H1 (cell line): ENCODE results near the gene OR2V1. TPM values are rescaled to one million over a fixed set of nuclear protein-coding genes. Genes with fewer than 3 reads are reported as not detected.

Source experiments
- CTCF ChIA-PET: fragments of 300-600 bp; sonication (Branson Sonifier 250); formaldehyde crosslinking; loops from one replicate; lab custom pipeline; 2021; ENCODE audit not compliant: partially characterized antibody; lab: Charles Lee
- POLR2A ChIA-PET: fragments of 300-600 bp; sonication (Branson Sonifier 250); formaldehyde crosslinking; loops from one replicate; lab custom pipeline; 2021; ENCODE audit warnings: inconsistent platforms; ENCODE audit not compliant: partially characterized antibody; lab: Charles Lee
- DNase-seq, 2 experiments: peaks; one replicate each; pipeline versions ENCODE4 v3.0.0 to v3.0.0-alpha.2; 2010 to 2022; ENCODE audit warnings: low spot score in 2 of 2, low read depth in 1 of 2, mixed read lengths in 1 of 2
- FAIRE-seq: peaks from 2 replicates; lab custom pipeline; 2011; peaks lifted over from hg19 to GRCh38; lab: Jason Lieb, UNC
- H2AFZ ChIP-seq: 2 replicates; pipeline ENCODE4 v1.8.1; 2012; ENCODE audit warnings: low read length, inconsistent platforms
- H2AK5ac ChIP-seq: 2 replicates; pipeline ENCODE4 v1.6.1; 2013; ENCODE audit warnings: low read depth, low read length
- H2BK120ac ChIP-seq: replicated peaks from 2 replicates; pipeline ENCODE3; 2013; ENCODE audit warnings: low read depth, low read length, inconsistent platforms
- H2BK12ac ChIP-seq: 2 replicates; pipeline ENCODE4 v1.6.1; 2013; ENCODE audit warnings: low read depth, low read length
- H2BK15ac ChIP-seq: 2 replicates; pipeline ENCODE4 v1.6.1; 2013; ENCODE audit warnings: low read length
- H2BK20ac ChIP-seq: 2 replicates; pipeline ENCODE4 v1.6.1; 2013; ENCODE audit warnings: low read length
- H2BK5ac ChIP-seq: 2 replicates; pipeline ENCODE4 v1.6.1; 2013; ENCODE audit warnings: low read depth, low read length
- H3K14ac ChIP-seq: 2 replicates; pipeline ENCODE4 v1.6.1; 2013; ENCODE audit warnings: inconsistent platforms; ENCODE audit not compliant: insufficient read length
- H3K18ac ChIP-seq: 2 replicates; pipeline ENCODE4 v1.6.1; 2013; ENCODE audit warnings: low read length; ENCODE audit errors: extremely low read depth
- H3K23ac ChIP-seq: 2 replicates; pipeline ENCODE4 v1.6.1; 2013; ENCODE audit warnings: inconsistent platforms; ENCODE audit not compliant: insufficient read length
- H3K23me2 ChIP-seq: 2 replicates; pipeline ENCODE4 v1.6.1; 2013; ENCODE audit warnings: low read depth, low read length
- H3K27ac ChIP-seq: 2 replicates; pipeline ENCODE4 v1.6.1; 2011; ENCODE audit warnings: low read depth, low read length, inconsistent platforms
- H3K27me3 ChIP-seq, 4 experiments: replicated peaks in 1 of 4; 1 replicate in 1 of 4; 2 replicates in 3 of 4; pipeline versions ENCODE4 v1.6.1 to v1.8.1; 2011 to 2013; ENCODE audit warnings: low read length in 3 of 4, mild to moderate bottlenecking in 3 of 4, inconsistent platforms in 2 of 4, mixed read lengths in 2 of 4, moderate library complexity in 1 of 4; ENCODE audit not compliant: control insufficient read depth in 3 of 4, insufficient read depth in 3 of 4; ENCODE audit errors: extremely low read depth in 1 of 4
- H3K36me3 ChIP-seq, 4 experiments: 2 replicates each; pipeline versions ENCODE4 v1.6.1 to v1.8.1; 2011 to 2013; ENCODE audit warnings: mild to moderate bottlenecking in 4 of 4, low read length in 3 of 4, moderate library complexity in 2 of 4, control low read depth in 1 of 4, inconsistent platforms in 1 of 4; ENCODE audit not compliant: insufficient read depth in 4 of 4, control insufficient read depth in 2 of 4
- H3K4ac ChIP-seq: replicated peaks from 2 replicates; pipeline ENCODE3; 2013; ENCODE audit warnings: low read length, low read depth, mixed read lengths, inconsistent platforms; ENCODE audit not compliant: insufficient read length
- H3K4me1 ChIP-seq, 4 experiments: replicated peaks in 1 of 4; 1 replicate in 1 of 4; 2 replicates in 3 of 4; pipeline versions ENCODE4 v1.6.1 to v1.8.1; 2011 to 2013; ENCODE audit warnings: low read length in 3 of 4, inconsistent platforms in 2 of 4, mixed read lengths in 1 of 4; ENCODE audit not compliant: insufficient read depth in 4 of 4, control insufficient read depth in 3 of 4
- H3K4me2 ChIP-seq, 2 experiments: 2 replicates each; pipeline versions ENCODE4 v1.6.1 to v1.8.1; 2011 to 2013; ENCODE audit warnings: low read depth in 2 of 2, low read length in 2 of 2, control low read depth in 1 of 2, inconsistent platforms in 1 of 2, mild to moderate bottlenecking in 1 of 2; ENCODE audit not compliant: insufficient read depth in 1 of 2
- H3K4me3 ChIP-seq, 4 experiments: fragments of 200-600, 300-600 bp in 1 of 4; sonication (generic), shearing (Covaris generic), sonication (Bioruptor Twin) in 1 of 4; 2 replicates each; pipeline versions ENCODE4 v1.5.1 to v1.8.1; 2011 to 2016; ENCODE audit warnings: low read length in 4 of 4, low read depth in 3 of 4, control low read depth in 2 of 4, inconsistent platforms in 2 of 4, mild to moderate bottlenecking in 2 of 4, mixed read lengths in 1 of 4, moderate library complexity in 1 of 4; ENCODE audit not compliant: insufficient read depth in 2 of 4; ENCODE audit errors: extremely low read depth in 1 of 4
- H3K56ac ChIP-seq: replicated peaks from 2 replicates; pipeline ENCODE3; 2013; ENCODE audit warnings: low read depth, mild to moderate bottlenecking, mixed read lengths, low read length, inconsistent platforms; ENCODE audit not compliant: insufficient read length
- H3K79me1 ChIP-seq: 2 replicates; pipeline ENCODE4 v1.6.1; 2013; ENCODE audit warnings: low read depth, low read length, control low read depth
- H3K79me2 ChIP-seq, 2 experiments: 2 replicates each; pipeline versions ENCODE4 v1.6.1 to v1.8.1; 2012 to 2013; ENCODE audit warnings: low read length in 2 of 2, mild to moderate bottlenecking in 2 of 2, inconsistent platforms in 1 of 2; ENCODE audit not compliant: insufficient read depth in 2 of 2, control insufficient read depth in 1 of 2
- H3K9ac ChIP-seq, 4 experiments: replicated peaks in 1 of 4; 1 replicate in 1 of 4; 2 replicates in 3 of 4; pipeline versions ENCODE4 v1.6.1 to v1.8.1; 2011 to 2013; ENCODE audit warnings: low read depth in 3 of 4, low read length in 3 of 4, control low read depth in 2 of 4, mild to moderate bottlenecking in 2 of 4, moderate library complexity in 2 of 4, inconsistent platforms in 1 of 4; ENCODE audit errors: extremely low read depth in 1 of 4
- H3K9me3 ChIP-seq, 2 experiments: 2 replicates each; pipeline versions ENCODE4 v1.6.1 to v1.8.1; 2012 to 2013; ENCODE audit warnings: mild to moderate bottlenecking in 2 of 2, moderate library complexity in 2 of 2, control low read depth in 1 of 2, inconsistent platforms in 1 of 2, low read depth in 1 of 2, low read length in 1 of 2, mixed read lengths in 1 of 2; ENCODE audit not compliant: insufficient read depth in 2 of 2
- H4K20me1 ChIP-seq, 2 experiments: replicated peaks in 1 of 2; 2 replicates each; pipeline versions ENCODE3 to v1.8.1; 2011 to 2013; ENCODE audit warnings: inconsistent platforms in 2 of 2, low read length in 2 of 2, mild to moderate bottlenecking in 1 of 2; ENCODE audit not compliant: insufficient read depth in 2 of 2, control insufficient read depth in 1 of 2
- H4K5ac ChIP-seq: 2 replicates; pipeline ENCODE4 v1.6.1; 2013; ENCODE audit warnings: low read length, low read depth, mixed read lengths, inconsistent platforms; ENCODE audit not compliant: insufficient read length
- H4K8ac ChIP-seq: 2 replicates; pipeline ENCODE4 v1.8.0; 2013; ENCODE audit warnings: mild to moderate bottlenecking, moderate library complexity, low read length, inconsistent platforms; ENCODE audit not compliant: insufficient read depth; ENCODE audit errors: extremely low read depth
- H4K91ac ChIP-seq: replicated peaks from 2 replicates; pipeline ENCODE3; 2013; ENCODE audit warnings: low read length, mixed read lengths, inconsistent platforms; ENCODE audit not compliant: insufficient read length
- CEBPB ChIP-seq: IDR thresholded peaks from 2 replicates; pipeline ENCODE4 v1.6.1; 2012; ENCODE audit warnings: low read depth, low read length
- WGBS, 2 experiments: shearing (Covaris generic) in 1 of 2; methylation state at CpG; one replicate each; pipeline versions ENCODE4 v1.1.6 to v1.1.7; 2013 to 2015; ENCODE audit warnings: low lambda C conversion rate in 2 of 2, mixed read lengths in 2 of 2, inconsistent platforms in 1 of 2, low coverage in 1 of 2, missing lambda C conversion rate in 1 of 2; ENCODE audit not compliant: insufficient replicate concordance in 2 of 2, insufficient coverage in 1 of 2, insufficient read length in 1 of 2; ENCODE audit errors: extremely low coverage in 1 of 2, missing lambda C conversion rate in 1 of 2; 5-methylcytosine and 5-hydroxymethylcytosine counted together
- polyA plus RNA-seq, 7 experiments: library from polyadenylated mRNA; depleted of rRNA in 3 of 7; stranded (reverse) in 5 of 7; unstranded in 2 of 7; fragments of >200 nt in 5 of 7; fragments of 200-250 nt in 2 of 7; gene quantifications; 1 replicate in 5 of 7; 2 replicates in 1 of 7; 4 replicates in 1 of 7; pipeline versions ENCODE4 v1.2.1 to v1.2.3, GENCODE V29; 2011 to 2013; ENCODE audit warnings: missing spikeins in 2 of 7, mixed read lengths in 2 of 7
- total RNA-seq: library from RNA; stranded (reverse); fragmentation: NEBNext Ultra II Directional; extraction: Animal tissue kit (Norgen Biotek cat#: 25700); gene quantifications from 2 replicates; pipeline ENCODE4 v1.2.1, GENCODE V29; 2021

The OR2V1 gene
- total and polyA plus RNA-seq, 2 of the 8 experiments (the other 6 are each of a cell fraction or from before 2014, with no cell fraction given): not detected

DNA sequence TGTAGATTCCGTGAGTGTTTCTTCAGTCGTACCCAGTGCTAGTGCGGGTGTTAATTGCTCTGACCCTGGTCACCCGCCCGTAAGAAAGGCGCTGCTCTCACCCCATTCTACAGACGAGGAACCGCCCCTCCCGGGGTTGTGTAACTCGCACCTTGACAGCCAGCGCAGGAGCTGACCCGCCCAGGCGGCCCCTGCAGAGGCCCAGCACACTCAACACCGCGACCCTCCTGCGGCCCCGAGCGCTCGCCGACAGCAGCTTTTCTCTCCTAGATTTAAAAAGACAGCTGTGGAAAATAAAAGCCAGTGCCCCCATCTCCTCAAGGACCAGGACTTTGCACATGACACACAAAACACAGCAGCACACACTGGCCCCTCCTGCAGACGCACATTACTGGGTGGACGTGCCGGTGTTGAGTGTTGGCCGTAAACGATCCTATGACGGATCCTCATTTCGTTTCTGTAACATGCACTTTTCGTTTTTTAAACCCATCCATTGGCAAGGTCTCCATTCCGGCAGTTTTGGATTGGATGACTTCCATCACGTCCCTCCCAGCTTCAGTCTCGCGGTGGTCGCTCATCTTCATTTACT is 39.4 kb upstream of the OR2V1 start:
- H3K79me2 ChIP-seq: no peaks in the 10 kb centered on the region
- no peaks in the 10 kb centered on the region for H3K36me3 ChIP-seq
- peak overlapping the region; percentile 64 to 73 (median 68) for H3K4me3 ChIP-seq
- no peaks in the 10 kb centered on the region for H4K20me1 ChIP-seq
- POLR2A ChIA-PET: interaction anchor here (0.6 to 1.5 kb wide), 5 partner anchors 14 to 111 kb away, joined by 3 to 6 read pairs (median 3); no protein-coding TSS in a partner anchor
- H3K4ac ChIP-seq: no peak overlapping the region
- H4K91ac ChIP-seq: no peak overlapping the region
- H3K79me1 ChIP-seq: no peaks in the 10 kb centered on the region
- H3K4me2 ChIP-seq: peak overlapping the region; percentile 95 to 98
- H3K4me1 ChIP-seq: peaks cover 0 to 3% (median 0%) of the 10 kb centered on the region in 4 experiments; a peak in 3 of 7 replicates
- H4K8ac ChIP-seq: no peak overlapping the region
- H4K5ac ChIP-seq: no peak overlapping the region
- no peak overlapping the region for H3K9ac ChIP-seq
- H3K14ac ChIP-seq: no peak overlapping the region
- CTCF ChIA-PET: interaction anchor here (0.8 to 1.7 kb wide), 7 partner anchors 9 to 52 kb away, joined by 3 to 7 read pairs (median 3); no protein-coding TSS in a partner anchor
- peak overlapping the region; percentile 41; the same call in 1 of the 2 replicates for H3K18ac ChIP-seq
- H3K9me3 ChIP-seq: no peaks in the 10 kb centered on the region
- H3K27ac ChIP-seq: no peak overlapping the region
- DNase-seq (no peak), FAIRE-seq (no peak)
- H2AK5ac ChIP-seq: no peak overlapping the region
- H2BK20ac ChIP-seq: no peak overlapping the region
- H3K23me2 ChIP-seq: peaks cover 19% of the 10 kb centered on the region
- H2BK120ac ChIP-seq: no peak overlapping the region
- whole genome bisulfite sequencing, 2 experiments: 12% methylated on average over 33 of the region's 33 CpGs; no CpG with 5 or more reads in 1 of the 2 experiments
- peaks cover 6 to 35% (median 25%) of the 10 kb centered on the region in 4 experiments; a peak in 6 of 7 replicates for H3K27me3 ChIP-seq
- H3K23ac ChIP-seq: no peak overlapping the region
- no peak overlapping the region for H2BK5ac ChIP-seq
- peak overlapping the region; percentile 47 for H2AFZ ChIP-seq
- no peak overlapping the region for H3K56ac ChIP-seq
- H2BK15ac ChIP-seq: no peak overlapping the region
- no peak overlapping the region for H2BK12ac ChIP-seq
- TF ChIP-seq CEBPB: peak; percentile 76
